HepG2 (cell line): Measurements from ENCODE around the gene ATP7B.

Source experiments
- HDAC2 ChIP-seq: sonication (generic); formaldehyde crosslinking; IDR thresholded peaks from 2 replicates; pipeline ENCODE4 v1.4.0; 2020; ENCODE audit warnings: missing genetic modification reagents
- MAFK ChIP-seq, 2 experiments: IDR thresholded peaks in 1 of 2; conservative IDR thresholded peaks in 1 of 2; 2 replicates each; pipeline ENCODE4 v1.6.1; 2011; ENCODE audit warnings: improper control_type of control experiment in 2 of 2, low read length in 2 of 2
- RFXANK ChIP-seq: IDR thresholded peaks from 2 replicates; pipeline ENCODE4 v1.6.1; 2016
- ZBTB20 ChIP-seq: sonication (generic); formaldehyde crosslinking; IDR thresholded peaks from 2 replicates; pipeline ENCODE4 v1.8.1; 2023; ENCODE audit warnings: missing genetic modification reagents, low read depth, mild to moderate bottlenecking, borderline replicate concordance
- ZNF354B ChIP-seq: sonication (generic); formaldehyde crosslinking; IDR thresholded peaks from 2 replicates; pipeline ENCODE4 v1.8.0; 2022; ENCODE audit warnings: mild to moderate bottlenecking, missing genetic modification reagents
- TF ChIP-seq, protein P1 (sequence below): sonication (generic); formaldehyde crosslinking; IDR thresholded peaks from 2 replicates; pipeline ENCODE4 v1.5.0; 2020; ENCODE audit warnings: mild to moderate bottlenecking, missing genetic modification reagents, moderate library complexity
- TF ChIP-seq, protein P2 (sequence below): sonication (generic); formaldehyde crosslinking; conservative IDR thresholded peaks from 2 replicates; pipeline ENCODE4 v1.4.0; 2020; ENCODE audit warnings: missing genetic modification reagents

- TF ChIP-seq, protein P1, sequence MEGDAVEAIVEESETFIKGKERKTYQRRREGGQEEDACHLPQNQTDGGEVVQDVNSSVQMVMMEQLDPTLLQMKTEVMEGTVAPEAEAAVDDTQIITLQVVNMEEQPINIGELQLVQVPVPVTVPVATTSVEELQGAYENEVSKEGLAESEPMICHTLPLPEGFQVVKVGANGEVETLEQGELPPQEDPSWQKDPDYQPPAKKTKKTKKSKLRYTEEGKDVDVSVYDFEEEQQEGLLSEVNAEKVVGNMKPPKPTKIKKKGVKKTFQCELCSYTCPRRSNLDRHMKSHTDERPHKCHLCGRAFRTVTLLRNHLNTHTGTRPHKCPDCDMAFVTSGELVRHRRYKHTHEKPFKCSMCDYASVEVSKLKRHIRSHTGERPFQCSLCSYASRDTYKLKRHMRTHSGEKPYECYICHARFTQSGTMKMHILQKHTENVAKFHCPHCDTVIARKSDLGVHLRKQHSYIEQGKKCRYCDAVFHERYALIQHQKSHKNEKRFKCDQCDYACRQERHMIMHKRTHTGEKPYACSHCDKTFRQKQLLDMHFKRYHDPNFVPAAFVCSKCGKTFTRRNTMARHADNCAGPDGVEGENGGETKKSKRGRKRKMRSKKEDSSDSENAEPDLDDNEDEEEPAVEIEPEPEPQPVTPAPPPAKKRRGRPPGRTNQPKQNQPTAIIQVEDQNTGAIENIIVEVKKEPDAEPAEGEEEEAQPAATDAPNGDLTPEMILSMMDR: no peak
- TF ChIP-seq MAFK (conservative IDR thresholded peaks at IDR 0.05 in 1 of 2, IDR thresholded peaks at IDR 0.05 in 1 of 2; ENCODE audit: low read length in 2 of 2): no peak
- TF ChIP-seq, protein P2, sequence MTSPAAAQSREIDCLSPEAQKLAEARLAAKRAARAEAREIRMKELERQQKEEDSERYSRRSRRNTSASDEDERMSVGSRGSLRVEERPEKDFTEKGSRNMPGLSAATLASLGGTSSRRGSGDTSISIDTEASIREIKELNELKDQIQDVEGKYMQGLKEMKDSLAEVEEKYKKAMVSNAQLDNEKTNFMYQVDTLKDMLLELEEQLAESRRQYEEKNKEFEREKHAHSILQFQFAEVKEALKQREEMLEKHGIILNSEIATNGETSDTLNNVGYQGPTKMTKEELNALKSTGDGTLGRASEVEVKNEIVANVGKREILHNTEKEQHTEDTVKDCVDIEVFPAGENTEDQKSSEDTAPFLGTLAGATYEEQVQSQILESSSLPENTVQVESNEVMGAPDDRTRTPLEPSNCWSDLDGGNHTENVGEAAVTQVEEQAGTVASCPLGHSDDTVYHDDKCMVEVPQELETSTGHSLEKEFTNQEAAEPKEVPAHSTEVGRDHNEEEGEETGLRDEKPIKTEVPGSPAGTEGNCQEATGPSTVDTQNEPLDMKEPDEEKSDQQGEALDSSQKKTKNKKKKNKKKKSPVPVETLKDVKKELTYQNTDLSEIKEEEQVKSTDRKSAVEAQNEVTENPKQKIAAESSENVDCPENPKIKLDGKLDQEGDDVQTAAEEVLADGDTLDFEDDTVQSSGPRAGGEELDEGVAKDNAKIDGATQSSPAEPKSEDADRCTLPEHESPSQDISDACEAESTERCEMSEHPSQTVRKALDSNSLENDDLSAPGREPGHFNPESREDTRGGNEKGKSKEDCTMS (CRISPR knock-in tag): no peak
- no peak for TF ChIP-seq HDAC2
- TF ChIP-seq ZBTB20 (CRISPR knock-in tag): no peak
- TF ChIP-seq RFXANK (CRISPR knock-in tag): no peak
- no peak for TF ChIP-seq ZNF354B
These were observed 11.7 kb downstream of the ATP7B start for GRCh38 chr13:51999510-51999911.
